Caco-2 (cell line): ENCODE data around the gene DNAH10. TPM values are rescaled to one million over a fixed set of nuclear protein-coding genes. Genes with fewer than 3 reads are reported as not detected.

Experiments
- BruUV-seq: library from RNA; stranded (reverse); fragments of 400-500 nt; replicated peaks from 2 replicates; lab custom pipeline; 2021; lab: Mats Ljungman, UMichigan
- CTCF ChIA-PET: fragments of 300-600 bp; sonication (Branson Sonifier 250); formaldehyde crosslinking; loops from one replicate; lab custom pipeline; 2022; ENCODE audit warnings: antibody characterized with exemption; lab: Charles Lee
- POLR2A ChIA-PET: fragments of 300-600 bp; sonication (Branson Sonifier 250); formaldehyde crosslinking; loops from one replicate; lab custom pipeline; 2022; ENCODE audit warnings: antibody characterized with exemption; lab: Charles Lee
- DNase-seq, 2 experiments: peaks; one replicate each; pipeline versions ENCODE4 v3.0.0 to v3.0.0-alpha.2; 2020 to 2022
- H3K27me3 ChIP-seq: replicated peaks from 2 replicates; pipeline ENCODE4 v1.6.0; 2011; ENCODE audit warnings: low read length; ENCODE audit not compliant: control insufficient read depth, insufficient read depth
- H3K36me3 ChIP-seq: 2 replicates; pipeline ENCODE4 v1.5.1; 2011; ENCODE audit warnings: low read length; ENCODE audit not compliant: control insufficient read depth, insufficient read depth
- H3K4me1 ChIP-seq: fragments of 250-450 bp; sonication (Bioruptor Pico); 2 replicates; pipeline ENCODE4 v1.5.1; 2020; ENCODE audit warnings: mild to moderate bottlenecking
- H3K4me3 ChIP-seq: 2 replicates; pipeline ENCODE4 v1.5.1; 2011; ENCODE audit warnings: low read depth, mild to moderate bottlenecking, control low read depth, low read length
- H3K9me3 ChIP-seq: fragments of 250-450 bp; sonication (Bioruptor Pico); 2 replicates; pipeline ENCODE4 v1.5.1; 2020; ENCODE audit warnings: mild to moderate bottlenecking, moderate library complexity
- H3K27ac Mint-ChIP-seq: one replicate; pipeline ENCODE4 v1.8.0; 2022; ENCODE audit warnings: mixed read lengths; ENCODE audit not compliant: unreplicated experiment
- H3K27me3 Mint-ChIP-seq: one replicate; pipeline ENCODE4 v1.8.0; 2022; ENCODE audit warnings: mixed read lengths; ENCODE audit not compliant: insufficient read depth, unreplicated experiment
- H3K36me3 Mint-ChIP-seq: one replicate; pipeline ENCODE4 v1.8.0; 2022; ENCODE audit warnings: mild to moderate bottlenecking, mixed read lengths; ENCODE audit not compliant: insufficient read depth, unreplicated experiment
- H3K4me1 Mint-ChIP-seq: one replicate; pipeline ENCODE4 v1.8.0; 2022; ENCODE audit warnings: low read depth, mixed read lengths; ENCODE audit not compliant: unreplicated experiment
- H3K4me3 Mint-ChIP-seq: one replicate; pipeline ENCODE4 v1.8.0; 2022; ENCODE audit warnings: mild to moderate bottlenecking, moderate library complexity, mixed read lengths; ENCODE audit not compliant: unreplicated experiment
- H3K9me3 Mint-ChIP-seq: one replicate; pipeline ENCODE4 v1.8.0; 2022; ENCODE audit warnings: mixed read lengths; ENCODE audit not compliant: unreplicated experiment
- intact Hi-C: fragments of 100-400 bp; cut with micrococcal nuclease; formaldehyde crosslinking; loops from one replicate; pipeline ENCODE4 v1.10.0; 2022; ENCODE audit not compliant: unreplicated experiment
- total RNA-seq: library from RNA; stranded (reverse); gene quantifications from 2 replicates; pipeline ENCODE4 v1.2.3, GENCODE V29; 2022
- TF ChIP-seq, protein P1 (sequence below), 2 experiments: fragments of 200-600 bp in 1 of 2; IDR thresholded peaks; 1 replicate in 1 of 2; 2 replicates in 1 of 2; pipeline versions ENCODE4 v1.5.1 to v1.8.0; 2011 to 2022; ENCODE audit warnings: antibody characterized with exemption in 1 of 2, control low read depth in 1 of 2, inconsistent platforms in 1 of 2, low read depth in 1 of 2, low read length in 1 of 2, mild to moderate bottlenecking in 1 of 2, moderate library complexity in 1 of 2; ENCODE audit not compliant: insufficient read depth in 1 of 2, severe bottlenecking in 1 of 2, unreplicated experiment in 1 of 2

DNAH10 gene
- total RNA-seq, 1 experiment from 2014 or later = 0.45 TPM

DNA sequence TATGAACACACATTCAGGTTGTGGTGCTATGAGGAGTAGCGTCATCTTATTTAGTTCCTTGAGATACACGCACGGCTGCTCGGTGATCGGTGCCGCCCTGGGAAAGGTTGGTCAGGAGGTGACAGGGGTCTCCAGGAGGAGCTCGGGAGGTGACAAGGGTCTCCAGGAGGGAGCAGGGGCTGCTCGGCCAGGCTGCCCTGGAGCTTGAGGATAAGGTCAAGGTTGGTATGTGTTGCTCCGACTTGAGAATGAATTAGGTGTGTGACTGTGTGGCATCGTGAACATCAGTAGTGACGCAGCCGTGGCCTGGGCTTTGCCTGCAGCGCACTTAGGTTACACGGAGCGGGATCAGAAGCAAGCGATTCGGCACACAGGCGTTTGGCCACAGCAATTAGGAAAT, 174.4 kb downstream of the DNAH10 start:
- Mint-ChIP-seq H3K4me1 (peaks cover 11% of the 10 kb centered on the region), H3K36me3 (peaks cover 19% of the 10 kb centered on the region), H3K9me3 (no peaks in the 10 kb centered on the region), H3K4me3 (no peak overlapping the region), H3K27ac (no peak overlapping the region), H3K27me3 (no peaks in the 10 kb centered on the region)
- no peaks in the 10 kb centered on the region for H3K9me3 ChIP-seq
- H3K27me3 ChIP-seq = no peaks in the 10 kb centered on the region
- no peak for DNase-seq
- TF ChIP-seq, protein P1, sequence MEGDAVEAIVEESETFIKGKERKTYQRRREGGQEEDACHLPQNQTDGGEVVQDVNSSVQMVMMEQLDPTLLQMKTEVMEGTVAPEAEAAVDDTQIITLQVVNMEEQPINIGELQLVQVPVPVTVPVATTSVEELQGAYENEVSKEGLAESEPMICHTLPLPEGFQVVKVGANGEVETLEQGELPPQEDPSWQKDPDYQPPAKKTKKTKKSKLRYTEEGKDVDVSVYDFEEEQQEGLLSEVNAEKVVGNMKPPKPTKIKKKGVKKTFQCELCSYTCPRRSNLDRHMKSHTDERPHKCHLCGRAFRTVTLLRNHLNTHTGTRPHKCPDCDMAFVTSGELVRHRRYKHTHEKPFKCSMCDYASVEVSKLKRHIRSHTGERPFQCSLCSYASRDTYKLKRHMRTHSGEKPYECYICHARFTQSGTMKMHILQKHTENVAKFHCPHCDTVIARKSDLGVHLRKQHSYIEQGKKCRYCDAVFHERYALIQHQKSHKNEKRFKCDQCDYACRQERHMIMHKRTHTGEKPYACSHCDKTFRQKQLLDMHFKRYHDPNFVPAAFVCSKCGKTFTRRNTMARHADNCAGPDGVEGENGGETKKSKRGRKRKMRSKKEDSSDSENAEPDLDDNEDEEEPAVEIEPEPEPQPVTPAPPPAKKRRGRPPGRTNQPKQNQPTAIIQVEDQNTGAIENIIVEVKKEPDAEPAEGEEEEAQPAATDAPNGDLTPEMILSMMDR (IDR thresholded peaks at IDR 0.05; ENCODE audit: insufficient read depth in 1 of 2, low read depth in 1 of 2, low read length in 1 of 2, severe bottlenecking in 1 of 2, unreplicated experiment in 1 of 2) = no peak
- intact Hi-C loops = no loop called here
- CTCF ChIA-PET = no interaction called here
- H3K36me3 ChIP-seq = no peaks in the 10 kb centered on the region; the same call in none of the 2 replicates
- POLR2A ChIA-PET = no interaction called here
- TSS peak; percentile 65 for BruUV-seq
- no peaks in the 10 kb centered on the region for H3K4me1 ChIP-seq
- H3K4me3 ChIP-seq = no peak overlapping the region

DNA sequence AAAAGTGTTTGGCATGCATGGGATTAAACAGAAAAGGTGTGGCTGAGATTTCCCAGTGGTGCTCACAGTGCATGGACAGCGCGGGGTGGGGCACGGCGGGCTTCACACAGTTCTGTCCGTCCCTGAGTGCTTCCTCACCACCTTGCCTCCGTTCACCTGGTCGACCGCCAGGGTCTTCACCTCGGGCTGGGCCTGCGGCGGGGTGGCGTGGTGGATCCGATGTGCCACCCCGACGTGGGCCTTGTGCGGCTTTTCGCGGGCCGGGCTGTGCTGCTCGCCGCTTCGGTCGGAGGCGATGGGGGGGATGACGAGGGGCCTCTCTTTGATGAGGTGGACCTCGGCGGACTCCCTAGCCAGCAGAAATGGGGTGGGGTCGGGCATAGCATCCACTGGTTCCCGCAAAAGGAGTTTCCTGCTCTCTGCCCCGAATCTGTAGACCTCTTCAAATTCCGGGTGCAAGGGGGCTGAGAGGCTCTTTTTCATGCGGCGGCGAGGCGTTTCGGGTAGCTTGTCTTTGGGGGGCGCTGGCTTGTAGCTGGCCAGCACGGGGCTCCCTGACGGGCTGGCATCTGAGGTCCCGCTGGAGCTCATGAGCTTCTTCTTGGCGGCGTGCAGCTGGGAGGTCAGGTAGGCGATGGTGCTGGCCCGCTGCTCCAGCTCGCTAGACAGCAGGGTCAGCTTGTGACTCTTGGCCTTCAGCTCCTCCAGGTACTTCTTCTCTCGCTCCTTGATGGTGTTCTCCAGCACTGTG, 175.0 kb downstream of the DNAH10 start:
- ChIA-PET POLR2A (no interaction called here), CTCF (no interaction called here)

DNA sequence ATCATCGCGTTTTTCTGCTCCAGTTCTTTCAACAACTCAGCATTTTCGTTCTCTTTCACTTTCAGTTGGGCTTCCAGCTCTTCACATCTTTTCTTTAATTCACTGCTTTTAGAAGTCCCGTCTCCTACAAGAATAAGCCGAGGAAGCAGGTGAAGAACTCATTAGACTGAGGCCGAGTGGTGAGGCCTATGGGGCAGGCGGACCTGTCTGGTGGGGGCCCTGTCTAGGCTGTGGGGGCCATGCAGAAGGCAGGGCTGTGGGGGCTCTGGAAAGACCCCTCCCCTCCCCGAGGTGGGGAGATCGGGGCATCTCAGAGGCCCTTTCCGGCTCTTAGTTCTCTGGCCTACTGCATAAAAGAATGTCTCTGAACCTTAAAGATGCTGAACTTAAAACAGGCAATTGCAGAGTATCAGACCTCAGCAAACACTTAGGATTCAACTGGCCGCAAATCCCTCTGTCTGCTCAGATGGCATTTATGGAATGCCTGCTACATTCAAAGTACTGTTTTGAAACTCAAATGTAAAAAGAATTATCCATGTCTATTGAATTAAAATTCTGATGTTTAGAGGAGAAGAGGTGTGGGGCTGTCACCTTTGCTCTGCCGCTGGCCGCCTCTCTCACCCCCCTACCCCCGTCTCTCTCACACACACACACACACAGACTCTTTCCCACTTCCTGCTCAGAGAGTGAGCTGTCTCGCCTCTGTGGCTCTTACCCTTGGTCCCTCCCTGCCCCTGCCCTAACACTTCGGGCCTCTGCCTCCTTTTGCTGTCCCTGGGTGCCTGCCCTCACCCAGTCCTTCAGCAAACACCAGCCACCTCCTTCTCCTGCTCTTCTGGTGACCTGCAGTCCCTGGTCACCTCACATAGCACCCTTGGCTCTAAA, 175.8 kb downstream of the DNAH10 start:
- POLR2A ChIA-PET = no interaction called here
- H3K36me3 Mint-ChIP-seq = peaks cover 22% of the 10 kb centered on the region
- CTCF ChIA-PET = no interaction called here
- no TSS peak for BruUV-seq
- peaks cover 4% of the 10 kb centered on the region; the same call in 1 of the 2 replicates for H3K9me3 ChIP-seq
- no peak overlapping the region for H3K4me3 Mint-ChIP-seq
- DNase-seq = no peak
- H3K4me1 ChIP-seq = no peaks in the 10 kb centered on the region
- H3K27me3 Mint-ChIP-seq = no peaks in the 10 kb centered on the region
- no peak overlapping the region for H3K4me3 ChIP-seq
- no peaks in the 10 kb centered on the region for H3K9me3 Mint-ChIP-seq
- peak overlapping the region; percentile 17 for H3K27ac Mint-ChIP-seq
- peaks cover 11% of the 10 kb centered on the region for H3K4me1 Mint-ChIP-seq
- peaks cover 1% of the 10 kb centered on the region for H3K36me3 ChIP-seq
- no peaks in the 10 kb centered on the region for H3K27me3 ChIP-seq
- TF ChIP-seq, protein P1 (IDR thresholded peaks at IDR 0.05; ENCODE audit: insufficient read depth in 1 of 2, low read depth in 1 of 2, low read length in 1 of 2, severe bottlenecking in 1 of 2, unreplicated experiment in 1 of 2) = no peak
- intact Hi-C loops = no loop called here

More for the DNA sequence above, 175.0 kb downstream of the DNAH10 start:
- H3K27ac Mint-ChIP-seq = no peak overlapping the region
- DNase-seq = no peak
- no peak overlapping the region for H3K4me3 Mint-ChIP-seq
- peaks cover 1% of the 10 kb centered on the region for H3K36me3 ChIP-seq
- H3K27me3 Mint-ChIP-seq = no peaks in the 10 kb centered on the region
- H3K4me3 ChIP-seq = no peak overlapping the region
- no peaks in the 10 kb centered on the region for H3K4me1 ChIP-seq
- TF ChIP-seq, protein P1 (IDR thresholded peaks at IDR 0.05; ENCODE audit: insufficient read depth in 1 of 2, low read depth in 1 of 2, low read length in 1 of 2, severe bottlenecking in 1 of 2, unreplicated experiment in 1 of 2) = no peak
- peaks cover 22% of the 10 kb centered on the region for H3K36me3 Mint-ChIP-seq
- H3K27me3 ChIP-seq = no peaks in the 10 kb centered on the region
- intact Hi-C loops = no loop called here
- peaks cover 4% of the 10 kb centered on the region; the same call in 1 of the 2 replicates for H3K9me3 ChIP-seq
- peaks cover 11% of the 10 kb centered on the region for H3K4me1 Mint-ChIP-seq
- BruUV-seq = no TSS peak
- no peaks in the 10 kb centered on the region for H3K9me3 Mint-ChIP-seq
